ACHN (cell line): Measurements from ENCODE around the gene NME7.
"Not testable (repeated sequence)": the region's sequence is repeated elsewhere in the genome, so short reads cannot be mapped to it uniquely, and the experiment has no call there.

Experiments
- DNase-seq: peaks from one replicate; pipeline ENCODE4 v3.0.0-alpha.2; 2015
- in situ Hi-C: cut with HindIII; loops from 2 replicates; pipeline ENCODE4 v1.10.0; 2017; ENCODE audit warnings: low sequenced_read_pairs, low pct_ligation_motif_present, low pct_unique_long_range_greater_than_20kb

Gene NME7

DNA sequence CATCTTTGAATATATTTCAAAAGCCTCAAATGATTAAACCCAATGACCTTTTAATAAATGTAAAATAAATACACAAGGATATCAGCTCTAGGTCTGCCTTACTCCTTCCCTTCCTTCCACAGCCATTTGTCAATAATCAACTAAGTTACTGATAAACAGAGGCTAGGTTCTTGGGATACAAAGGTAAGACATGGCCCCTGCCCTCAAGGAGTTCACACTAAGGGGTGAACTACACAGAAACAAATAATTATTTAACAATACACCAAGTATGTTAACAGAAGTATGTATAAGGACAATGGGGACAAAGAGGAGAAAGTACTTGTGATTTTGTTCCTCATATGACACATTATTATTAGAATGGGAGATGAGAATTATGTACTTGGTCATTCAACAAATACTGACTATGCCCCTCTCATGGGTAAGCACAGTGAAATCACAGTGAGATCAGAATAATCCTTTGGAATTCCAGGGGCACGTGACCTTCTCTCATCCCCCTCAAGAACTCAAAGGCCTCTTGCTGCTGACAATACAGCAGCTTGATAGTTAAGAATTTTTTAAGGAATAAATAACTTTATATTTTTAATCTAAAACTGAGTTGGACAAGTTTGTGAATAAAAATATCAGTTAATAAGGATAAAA, 220.9 kb downstream of the NME7 start:
- in situ Hi-C loops, result no loop called here
- no peak for DNase-seq

DNA sequence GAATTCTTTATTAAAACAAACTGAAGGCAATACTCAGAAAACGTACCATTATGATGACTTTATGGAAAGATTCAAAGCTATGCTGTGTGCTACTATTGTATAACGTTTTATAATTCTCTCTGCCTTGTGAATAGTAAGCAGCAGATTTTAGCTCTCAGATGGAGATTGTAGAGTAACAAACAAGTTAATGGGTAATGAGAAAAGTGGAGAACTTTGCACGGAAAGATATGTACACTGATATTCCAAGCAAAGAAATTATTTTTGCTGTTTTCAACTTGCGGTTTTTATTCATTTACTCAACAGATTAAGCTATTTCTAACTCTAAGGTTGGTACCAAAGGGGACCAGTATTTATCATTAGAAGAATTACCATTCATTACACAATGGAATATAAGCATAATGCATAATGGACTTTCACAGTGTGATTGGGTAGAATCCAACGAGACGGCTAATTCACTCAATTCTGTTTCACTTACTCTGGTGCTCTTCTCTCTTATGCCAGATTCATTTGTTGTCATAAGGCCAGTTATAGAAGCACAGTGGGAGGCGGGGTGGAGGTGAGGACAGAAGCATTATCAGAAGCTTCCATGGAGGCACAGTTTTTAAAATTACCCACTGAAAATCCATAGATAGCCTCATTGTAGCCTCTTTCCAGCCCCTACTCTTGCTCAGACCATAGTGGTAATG, 222.5 kb downstream of the NME7 start:
- in situ Hi-C loops, result no loop called here
- DNase-seq, result peak; percentile 20

DNA sequence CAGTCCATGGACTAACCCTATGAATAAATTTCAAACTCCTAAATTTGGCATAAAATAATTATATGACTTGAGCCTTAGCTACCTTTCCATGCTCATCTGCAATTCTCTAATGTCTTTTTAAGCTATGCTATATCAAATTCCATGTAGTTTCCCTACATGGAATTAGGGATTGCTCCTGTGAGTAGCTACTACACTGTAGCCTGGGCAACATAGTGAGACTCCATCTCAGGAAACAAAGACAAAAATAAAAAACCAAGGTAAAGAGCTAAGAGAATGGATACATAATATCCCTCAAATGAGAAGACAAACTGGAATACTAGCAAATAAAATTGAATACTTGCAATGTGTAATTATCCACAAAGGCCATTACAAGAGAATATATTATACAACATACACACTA, 223.6 kb downstream of the NME7 start:
- in situ Hi-C loops, result no loop called here
- DNase-seq, result no peak

DNA sequence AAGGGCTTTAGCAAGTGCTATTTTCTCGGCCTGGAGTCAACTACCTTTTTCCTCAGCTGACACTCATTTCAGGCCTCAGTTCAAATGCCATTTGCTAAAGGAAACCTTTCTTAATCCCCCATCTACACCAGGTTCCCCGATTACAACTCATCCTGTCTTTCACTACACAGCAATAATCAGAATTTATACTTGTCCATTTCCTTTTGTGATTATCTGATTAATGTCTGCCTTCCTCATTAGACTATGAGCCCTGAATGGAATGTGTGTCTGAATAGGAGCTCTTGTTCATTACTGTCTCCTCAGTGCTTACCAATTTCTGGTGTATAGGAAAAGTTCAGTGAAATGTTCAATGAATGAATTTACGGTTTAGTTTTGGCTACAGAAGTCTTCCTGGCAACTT, 224.3 kb downstream of the NME7 start:
- DNase-seq, result no peak
- in situ Hi-C loops, result no loop called here

DNA sequence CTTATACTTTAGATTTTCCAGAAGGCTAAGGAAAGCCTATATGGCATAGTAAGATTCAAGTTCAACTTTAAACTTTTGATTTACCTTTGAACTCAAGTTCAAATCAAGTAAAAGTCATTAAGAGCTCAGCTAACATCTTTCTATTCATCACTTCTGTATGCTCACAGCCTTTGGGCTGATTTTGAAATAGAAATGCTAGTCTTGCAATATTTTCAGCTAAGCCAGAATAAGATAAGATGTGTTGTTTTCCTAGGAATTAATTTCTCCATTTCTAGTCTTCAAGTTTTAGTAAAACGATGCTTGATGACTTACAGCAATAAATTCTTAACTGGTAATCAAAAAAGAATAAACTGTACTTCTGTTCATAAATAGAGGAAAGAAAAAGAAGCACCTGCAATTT, 225.5 kb downstream of the NME7 start:
- in situ Hi-C loops, result no loop called here
- no peak for DNase-seq

DNA sequence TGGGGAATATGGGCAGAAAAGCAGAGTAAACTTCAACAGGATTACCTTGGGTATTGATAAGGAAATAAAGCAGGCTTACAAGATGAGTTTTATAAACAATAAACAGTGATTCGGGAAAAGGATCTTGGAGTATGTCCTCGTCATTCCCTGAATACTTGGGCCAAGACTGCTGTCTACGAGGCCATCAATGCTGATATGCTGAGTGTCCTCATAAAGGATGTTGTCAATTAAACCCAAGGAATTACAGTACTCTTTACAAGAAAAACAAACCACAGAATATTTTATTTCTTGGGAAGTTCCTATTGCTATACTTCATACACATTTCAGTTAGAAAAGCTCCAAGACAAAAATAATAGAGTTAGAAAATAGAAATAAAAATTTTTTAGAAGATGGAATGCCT, 226.2 kb downstream of the NME7 start:
- no peak for DNase-seq
- in situ Hi-C loops, result no loop called here

DNA sequence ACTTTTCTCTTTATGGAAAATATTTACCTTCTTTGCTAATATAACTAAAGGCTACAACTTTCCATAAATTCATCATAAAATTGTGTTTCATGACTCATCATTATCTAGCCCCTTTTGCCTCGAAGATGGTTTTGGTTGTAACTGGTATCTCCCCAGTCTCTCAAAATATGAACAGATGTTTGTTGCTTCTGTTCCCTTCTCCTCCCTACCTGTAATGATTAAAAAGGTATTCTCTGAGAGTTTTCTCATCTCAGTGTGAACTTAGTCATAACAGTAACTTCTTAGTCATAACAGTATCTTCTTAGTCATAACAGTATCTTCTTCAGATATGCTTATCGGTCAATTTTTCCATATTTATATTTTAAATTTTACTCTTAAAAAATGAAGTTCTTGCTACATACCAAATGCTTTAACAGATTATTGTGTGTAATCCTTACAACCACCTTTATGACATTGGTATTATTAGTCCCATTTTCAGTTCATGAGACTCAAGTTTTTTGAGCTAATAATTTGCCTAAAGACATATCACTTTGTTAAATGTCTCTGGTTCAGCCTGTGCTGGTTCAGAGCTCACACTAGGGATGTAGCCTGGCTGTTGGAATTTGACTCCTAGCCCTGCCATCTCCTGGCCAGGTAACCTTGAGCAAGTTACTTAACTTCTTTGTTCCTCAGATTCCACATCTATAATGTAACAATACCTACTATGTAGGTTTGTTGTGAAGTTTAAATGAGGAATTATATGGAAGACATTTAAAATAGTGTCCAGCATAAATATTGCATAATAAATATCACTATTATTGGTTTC, 228.5 kb downstream of the NME7 start:
- in situ Hi-C loops, result no loop called here
- DNase-seq, result no peak

DNA sequence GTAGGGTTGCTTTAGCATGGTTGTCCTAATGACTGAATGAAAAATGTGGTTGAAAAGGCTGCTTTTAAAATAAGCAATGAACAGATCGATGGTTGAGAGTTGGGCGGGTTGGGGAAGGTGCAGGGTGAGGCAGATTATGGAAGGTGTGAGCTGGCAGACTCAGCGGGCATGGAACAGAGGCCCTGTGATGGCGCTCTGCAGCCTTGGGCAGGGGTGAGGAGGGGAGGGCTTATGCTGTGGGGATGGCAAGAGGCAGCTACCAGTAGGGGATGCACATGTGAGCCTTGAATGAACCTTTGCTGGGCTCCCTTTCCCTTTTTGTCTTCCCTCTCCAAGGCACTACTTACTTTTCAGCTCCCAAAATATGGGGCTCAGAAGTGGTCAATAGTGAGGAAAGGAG, 230.2 kb downstream of the NME7 start:
- DNase-seq, result no peak
- in situ Hi-C loops, result no loop called here

DNA sequence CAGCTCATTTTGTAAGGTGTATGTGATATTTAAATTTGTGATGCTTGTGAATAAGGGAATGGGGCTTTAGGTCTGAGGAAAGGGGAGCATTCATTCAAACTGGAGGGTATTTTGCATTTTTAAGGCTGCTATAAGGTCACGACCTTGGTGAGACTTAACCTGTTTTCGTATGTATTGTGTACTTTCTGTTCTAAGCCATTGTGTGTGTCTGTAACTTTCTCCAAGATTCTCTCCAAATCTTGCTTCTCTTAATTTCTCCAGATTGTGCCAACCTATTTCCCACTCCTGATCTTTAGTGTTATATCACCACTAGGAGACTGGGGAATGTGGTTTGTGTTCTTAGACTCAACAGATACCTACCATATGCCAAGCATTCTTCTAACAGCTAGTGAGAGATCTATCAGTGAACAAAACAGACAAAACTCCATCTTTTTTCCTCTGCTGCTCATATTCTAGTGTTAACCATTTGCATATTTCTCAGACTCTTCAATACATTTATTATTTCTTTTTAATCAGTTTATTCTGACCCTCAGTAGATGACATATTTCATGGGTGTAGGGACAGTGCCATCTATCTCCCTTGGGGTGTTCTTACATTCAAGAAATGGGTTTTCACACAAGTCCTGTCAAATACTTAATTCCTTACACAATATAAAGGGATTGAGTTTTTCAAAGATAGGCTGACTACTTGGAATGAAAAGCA, 233.6 kb downstream of the NME7 start:
- in situ Hi-C loops, result no loop called here
- no peak for DNase-seq

DNA sequence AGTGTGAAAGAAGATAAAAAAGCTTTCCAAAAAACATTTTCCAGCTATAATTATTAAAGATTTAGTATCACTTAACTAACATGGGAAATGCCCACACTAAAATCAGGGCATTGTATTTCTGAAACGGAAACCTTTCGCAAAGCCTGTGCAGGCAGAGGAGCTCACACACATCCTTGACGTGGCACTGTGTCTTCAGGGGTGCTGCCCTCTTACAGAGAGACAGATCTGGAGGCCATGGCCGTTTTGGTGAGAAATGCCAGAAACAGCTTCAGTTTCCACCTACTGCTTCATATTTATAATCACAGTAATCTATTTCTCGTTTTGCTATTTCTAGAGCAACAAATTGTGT, 234.4 kb downstream of the NME7 start:
- DNase-seq, result no peak
- in situ Hi-C loops, result no loop called here

DNA sequence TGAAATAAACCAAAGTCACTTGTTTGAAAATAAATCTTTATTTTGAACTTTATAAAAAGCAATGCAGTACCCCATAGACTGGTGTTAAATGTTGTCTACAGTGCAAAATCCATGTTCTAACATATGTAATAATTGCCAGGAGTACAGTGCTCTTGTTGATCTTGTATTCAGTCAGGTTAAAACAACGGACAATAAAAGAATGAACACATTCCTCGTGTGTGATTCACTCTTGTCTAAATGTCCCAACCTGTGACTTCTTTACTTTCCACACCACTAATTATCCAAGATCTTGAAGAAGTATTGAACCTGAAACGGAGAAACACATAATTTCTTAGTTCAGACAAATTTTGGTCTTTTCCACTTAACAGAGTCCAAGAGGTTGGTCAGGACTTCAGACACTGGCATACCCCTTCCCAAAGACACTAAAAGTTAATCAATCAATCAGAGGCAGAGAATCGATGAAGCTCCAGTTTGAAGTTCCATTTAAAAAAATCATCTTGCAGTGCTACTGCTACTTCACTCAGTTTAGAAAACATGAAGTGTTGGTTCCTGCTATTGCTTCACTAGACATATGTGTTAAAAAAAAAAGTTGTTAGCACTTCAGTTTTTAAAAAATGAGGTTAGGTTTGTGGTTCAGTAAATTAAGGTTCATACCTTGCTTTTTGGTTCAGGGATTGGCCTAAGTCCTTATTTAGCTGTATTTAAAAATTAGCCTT, 234.9 kb downstream of the NME7 start:
- no peak for DNase-seq
- in situ Hi-C loops, result no loop called here

DNA sequence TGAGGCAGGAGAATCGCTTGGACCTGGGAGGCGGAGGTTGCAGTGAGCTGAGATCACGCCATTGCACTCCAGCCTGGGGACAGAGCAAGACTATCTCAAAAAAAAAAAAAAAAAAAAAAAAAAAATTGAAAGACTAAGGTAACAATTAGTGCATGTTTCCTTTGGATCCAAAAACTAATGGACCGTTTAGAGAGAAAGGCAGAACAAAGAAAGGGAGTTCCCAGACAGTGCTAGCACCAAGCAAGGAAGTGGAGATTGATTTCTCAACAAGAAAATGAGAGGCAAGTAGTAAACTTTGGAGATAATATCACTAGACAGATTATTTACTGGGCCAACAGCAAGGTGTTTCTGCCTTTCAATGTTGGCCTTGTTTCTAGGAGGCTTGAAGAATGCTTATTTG, 236.9 kb downstream of the NME7 start:
- in situ Hi-C loops, result no loop called here
- no peak for DNase-seq

DNA sequence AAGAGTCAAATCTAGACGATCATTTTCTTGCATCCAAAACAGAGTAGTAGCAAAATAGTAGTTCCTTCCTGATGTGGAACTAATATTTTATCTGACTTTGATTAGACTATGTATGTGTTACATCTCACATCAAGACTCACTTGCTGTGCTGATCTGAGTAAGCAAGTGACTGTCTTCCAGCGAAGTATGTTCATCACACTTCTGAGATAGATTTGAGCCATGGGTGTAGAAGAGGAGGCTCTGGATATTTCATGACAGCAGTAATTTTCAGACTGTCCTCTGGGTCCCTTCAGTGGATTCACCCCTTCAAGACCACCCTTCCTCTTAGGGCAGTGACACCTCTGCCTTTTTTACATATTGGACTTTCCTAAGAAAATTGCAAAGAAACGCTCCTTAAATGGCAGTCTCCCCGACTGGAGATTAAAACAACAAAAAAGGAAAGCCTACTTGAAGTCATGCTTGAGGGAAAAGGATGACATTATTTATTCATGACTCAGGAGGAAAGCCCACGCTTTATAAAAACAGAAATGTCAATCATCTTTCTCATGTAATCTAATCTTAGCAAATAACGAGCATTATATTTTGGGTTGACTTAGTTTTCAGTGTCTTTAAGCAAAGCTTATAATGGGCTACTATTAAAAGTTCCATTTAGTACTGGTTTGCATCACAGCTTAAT, 238.3 kb downstream of the NME7 start:
- no peak for DNase-seq
- in situ Hi-C loops, result no loop called here

DNA sequence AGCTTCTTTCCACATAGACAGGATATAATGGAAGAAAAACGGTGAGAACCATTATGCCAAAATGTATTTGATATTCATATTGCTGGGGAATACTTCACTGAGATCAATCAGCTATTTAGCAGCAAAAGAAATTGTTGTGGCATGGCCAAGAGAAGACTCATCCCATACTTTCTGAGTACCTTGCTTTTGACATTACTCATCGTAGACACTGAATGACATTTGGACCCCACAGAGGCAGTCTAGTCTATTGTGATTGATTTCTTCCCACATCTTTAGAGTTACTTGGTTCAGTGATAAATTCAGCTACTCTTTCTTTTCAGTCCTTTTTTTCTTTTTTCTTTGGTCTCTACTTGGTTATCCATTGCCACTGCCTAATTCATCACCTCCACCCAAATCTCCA, 239.0 kb downstream of the NME7 start:
- in situ Hi-C loops, result no loop called here
- no peak for DNase-seq

DNA sequence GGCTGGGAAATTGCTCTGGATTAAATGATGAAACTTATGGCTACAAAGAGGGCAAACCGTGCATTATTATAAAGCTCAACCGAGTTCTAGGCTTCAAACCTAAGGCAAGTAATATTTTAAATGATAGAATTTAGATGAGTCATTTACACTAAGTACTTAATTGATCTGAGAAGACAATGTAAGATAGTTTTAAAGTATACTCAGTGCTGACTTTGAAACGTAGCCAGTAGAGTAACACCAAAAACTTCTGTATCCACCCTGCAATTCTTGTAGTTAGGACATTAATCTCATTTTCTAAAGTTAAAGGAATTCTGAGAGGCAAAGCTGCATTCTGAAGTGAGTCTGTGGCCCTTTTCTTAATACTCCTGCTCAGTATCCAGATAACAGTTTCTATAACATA, 240.3 kb downstream of the NME7 start:
- DNase-seq, result no peak
- in situ Hi-C loops, result no loop called here

DNA sequence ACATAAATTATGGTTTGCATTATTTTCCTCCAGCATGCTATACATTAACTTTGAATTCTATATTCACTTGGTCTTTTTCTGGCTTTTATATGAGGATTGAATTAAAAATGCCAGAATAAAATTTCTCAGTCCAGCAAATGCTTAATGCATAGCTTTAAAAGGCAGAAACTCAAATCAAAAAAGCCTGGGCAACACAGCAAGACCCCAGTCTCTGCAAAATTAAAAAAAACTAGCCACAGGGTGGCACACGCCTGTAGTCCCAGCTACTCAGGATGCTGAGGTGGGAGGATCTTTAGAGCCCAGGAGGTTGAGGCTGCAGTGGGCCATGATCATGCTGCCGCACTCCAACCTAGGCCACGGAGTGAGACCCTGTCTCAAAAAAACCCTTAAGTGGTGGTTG, 241.3 kb downstream of the NME7 start:
- in situ Hi-C loops, result no loop called here
- DNase-seq, result no peak

DNA sequence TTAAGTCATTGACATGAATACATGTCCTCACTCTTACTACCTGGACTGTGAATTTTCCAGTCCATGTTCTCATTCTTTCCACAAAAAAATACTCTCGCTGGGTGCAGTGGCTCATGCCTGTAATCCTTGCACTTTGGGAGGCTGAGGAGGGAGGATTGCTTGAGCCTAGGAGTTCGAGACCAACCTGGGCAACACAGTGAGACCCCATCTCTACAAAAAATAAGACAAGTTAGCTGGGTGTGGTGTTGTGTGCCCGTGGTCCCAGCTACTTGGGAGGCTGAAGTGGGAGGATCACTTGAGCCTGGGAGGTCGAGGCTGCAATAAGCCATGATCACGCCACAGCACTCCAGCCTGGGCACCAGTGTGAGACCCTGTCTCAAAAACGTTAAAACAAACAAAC, 242.0 kb downstream of the NME7 start:
- in situ Hi-C loops, DNase-seq: not testable (repeated sequence)

DNA sequence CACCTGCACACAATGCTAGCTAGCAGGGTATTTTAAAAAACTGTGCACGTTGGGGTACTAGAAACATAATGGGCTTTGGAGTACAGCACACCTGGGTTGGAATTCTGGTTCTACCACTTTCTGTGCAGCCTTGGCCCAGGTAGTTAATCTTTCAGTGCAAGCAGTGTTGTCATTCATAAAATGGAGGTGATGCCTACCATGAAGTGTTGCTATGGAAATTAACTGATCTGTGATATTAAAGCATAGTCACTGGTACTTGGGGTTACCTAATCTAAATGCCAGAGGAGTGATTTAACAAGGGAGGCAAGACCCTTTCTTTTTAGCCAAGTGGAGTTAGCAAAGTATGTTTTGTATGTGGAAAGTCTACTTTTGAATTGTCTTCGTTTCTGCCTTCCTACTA, 243.1 kb downstream of the NME7 start:
- no peak for DNase-seq
- in situ Hi-C loops, result no loop called here
